Activated CD8-positive, alpha-beta T cell treated with anti-CD3 and anti-CD28 coated beads for 36 hours (primary cell): ENCODE data around the gene DHX35. TPM values are rescaled to one million over a fixed set of nuclear protein-coding genes. Genes with fewer than 3 reads are reported as not detected.

Experiments
- ATAC-seq: fragments of 200-7000 bp; cut with Tn5 transposase; one replicate; pipeline ENCODE4 v1.10.0; 2021; ENCODE audit warnings: mild to moderate bottlenecking, moderate library complexity
- CTCF ChIA-PET: fragments of 350-600 bp; sonication (Branson Sonifier 250); formaldehyde crosslinking; loops from one replicate; lab custom pipeline; 2021; ENCODE audit warnings: antibody characterized with exemption; lab: Charles Lee
- POLR2A ChIA-PET: fragments of 350-600 bp; sonication (Branson Sonifier 250); formaldehyde crosslinking; loops from one replicate; lab custom pipeline; 2021; ENCODE audit warnings: antibody characterized with exemption; lab: Charles Lee
- DNase-seq: peaks from one replicate; pipeline ENCODE4 v3.0.0-alpha.2; 2020
- H3K27ac Mint-ChIP-seq: one replicate; pipeline ENCODE4 v1.8.0; 2021; ENCODE audit warnings: mild to moderate bottlenecking, mixed read lengths
- H3K27me3 Mint-ChIP-seq: one replicate; pipeline ENCODE4 v1.8.0; 2021; ENCODE audit warnings: mixed read lengths
- H3K36me3 Mint-ChIP-seq: one replicate; pipeline ENCODE4 v1.8.0; 2021; ENCODE audit warnings: low read depth, mixed read lengths
- H3K4me1 Mint-ChIP-seq: one replicate; pipeline ENCODE4 v1.8.0; 2021; ENCODE audit warnings: low read depth, mixed read lengths
- H3K4me3 Mint-ChIP-seq: one replicate; pipeline ENCODE4 v1.8.0; 2021; ENCODE audit warnings: mild to moderate bottlenecking, moderate library complexity, mixed read lengths
- H3K9me3 Mint-ChIP-seq: one replicate; pipeline ENCODE4 v1.8.0; 2021; ENCODE audit warnings: mixed read lengths
- intact Hi-C: fragments of 100-400 bp; cut with micrococcal nuclease; formaldehyde crosslinking; loops from one replicate; pipeline ENCODE4 v1.10.0; 2022
- total RNA-seq, 2 experiments: library from RNA; stranded (reverse); gene quantifications; one replicate each; pipeline ENCODE4 v1.2.3, GENCODE V29; 2021
- TF ChIP-seq, protein P1 (sequence below): fragments of 200-600 bp; IDR thresholded peaks from one replicate; pipeline ENCODE4 v1.8.0; 2022; ENCODE audit warnings: antibody characterized with exemption, mild to moderate bottlenecking

The DHX35 gene
- total RNA-seq, 2 experiments from 2014 or later = 12.2 to 12.6 TPM

GRCh38 chr20:38937978-38938473, 24.1 kb upstream of the DHX35 start:
- ATAC-seq = no peak
- Mint-ChIP-seq H3K27me3 (no peaks in the 10 kb centered on the region), H3K9me3 (no peaks in the 10 kb centered on the region), H3K4me1 (no peaks in the 10 kb centered on the region), H3K4me3 (no peak overlapping the region), H3K36me3 (peaks cover 26% of the 10 kb centered on the region), H3K27ac (no peak overlapping the region)
- no peak for DNase-seq
- TF ChIP-seq, protein P1, sequence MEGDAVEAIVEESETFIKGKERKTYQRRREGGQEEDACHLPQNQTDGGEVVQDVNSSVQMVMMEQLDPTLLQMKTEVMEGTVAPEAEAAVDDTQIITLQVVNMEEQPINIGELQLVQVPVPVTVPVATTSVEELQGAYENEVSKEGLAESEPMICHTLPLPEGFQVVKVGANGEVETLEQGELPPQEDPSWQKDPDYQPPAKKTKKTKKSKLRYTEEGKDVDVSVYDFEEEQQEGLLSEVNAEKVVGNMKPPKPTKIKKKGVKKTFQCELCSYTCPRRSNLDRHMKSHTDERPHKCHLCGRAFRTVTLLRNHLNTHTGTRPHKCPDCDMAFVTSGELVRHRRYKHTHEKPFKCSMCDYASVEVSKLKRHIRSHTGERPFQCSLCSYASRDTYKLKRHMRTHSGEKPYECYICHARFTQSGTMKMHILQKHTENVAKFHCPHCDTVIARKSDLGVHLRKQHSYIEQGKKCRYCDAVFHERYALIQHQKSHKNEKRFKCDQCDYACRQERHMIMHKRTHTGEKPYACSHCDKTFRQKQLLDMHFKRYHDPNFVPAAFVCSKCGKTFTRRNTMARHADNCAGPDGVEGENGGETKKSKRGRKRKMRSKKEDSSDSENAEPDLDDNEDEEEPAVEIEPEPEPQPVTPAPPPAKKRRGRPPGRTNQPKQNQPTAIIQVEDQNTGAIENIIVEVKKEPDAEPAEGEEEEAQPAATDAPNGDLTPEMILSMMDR = no peak
- ChIA-PET CTCF (interaction anchor here (1.2 kb wide), 1 partner anchor 111 kb away, joined by 3 read pairs; no protein-coding TSS in a partner anchor), POLR2A (interaction anchor here (1.5 kb wide), 1 partner anchor 10 kb away, joined by 4 read pairs; no protein-coding TSS in a partner anchor)
- intact Hi-C loops = no loop called here

- no peak for DNase-seq
- Mint-ChIP-seq H3K27me3 (no peaks in the 10 kb centered on the region), H3K4me3 (no peak overlapping the region), H3K27ac (no peak overlapping the region), H3K9me3 (no peaks in the 10 kb centered on the region), H3K4me1 (no peaks in the 10 kb centered on the region), H3K36me3 (peaks cover 30% of the 10 kb centered on the region)
- no peak for ATAC-seq
- CTCF ChIA-PET = no interaction called here
- TF ChIP-seq, protein P1 = no peak
- intact Hi-C loops = no loop called here
- POLR2A ChIA-PET = no interaction called here
These were observed 22.5 kb upstream of the DHX35 start for GRCh38 chr20:38939686-38940085.

DNA sequence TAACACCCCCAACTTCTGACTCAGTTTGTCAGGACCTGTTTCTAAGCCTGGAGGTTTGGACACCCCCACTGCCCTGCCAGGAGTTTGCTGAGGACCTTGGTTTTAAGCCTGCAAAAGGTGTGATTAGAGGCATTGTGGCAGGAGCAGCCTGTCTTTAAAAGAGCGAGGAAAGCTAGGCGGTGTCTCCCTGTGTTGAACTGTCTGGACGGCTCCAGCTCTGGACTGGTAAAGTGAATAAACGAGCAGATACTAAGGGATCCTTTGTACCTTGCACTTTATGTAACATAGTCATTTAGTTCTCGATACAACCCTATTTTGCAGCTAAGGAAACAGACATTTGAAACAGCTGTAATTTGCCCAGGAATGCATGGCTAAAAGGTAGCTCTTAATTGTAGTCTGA, 21.5 kb upstream of the DHX35 start:
- H3K4me1 Mint-ChIP-seq = no peaks in the 10 kb centered on the region
- TF ChIP-seq, protein P1 = no peak
- H3K4me3 Mint-ChIP-seq = no peak overlapping the region
- CTCF ChIA-PET = interaction anchor here (0.7 to 1.9 kb wide), 3 partner anchors 21 to 308 kb away, joined by 3 to 5 read pairs (median 5); no protein-coding TSS in a partner anchor
- POLR2A ChIA-PET = no interaction called here
- ATAC-seq (no peak), DNase-seq (no peak)
- intact Hi-C loops = no loop called here
- peaks cover 34% of the 10 kb centered on the region for H3K36me3 Mint-ChIP-seq
- no peaks in the 10 kb centered on the region for H3K27me3 Mint-ChIP-seq
- no peaks in the 10 kb centered on the region for H3K9me3 Mint-ChIP-seq
- H3K27ac Mint-ChIP-seq = no peak overlapping the region

GRCh38 chr20:38941726-38942389, 20.3 kb upstream of the DHX35 start:
- Mint-ChIP-seq H3K36me3 (peaks cover 39% of the 10 kb centered on the region), H3K27ac (no peak overlapping the region), H3K4me1 (no peaks in the 10 kb centered on the region), H3K27me3 (no peaks in the 10 kb centered on the region), H3K9me3 (no peaks in the 10 kb centered on the region), H3K4me3 (no peak overlapping the region)
- ChIA-PET CTCF (interaction anchor here (1.2 to 1.9 kb wide), 3 partner anchors 19 to 309 kb away, joined by 4 to 5 read pairs (median 5); no protein-coding TSS in a partner anchor), POLR2A (interaction anchor here (0.6 to 0.7 kb wide), 3 partner anchors 10 to 34 kb away, joined by 3 read pairs; no protein-coding TSS in a partner anchor)
- TF ChIP-seq, protein P1 = no peak
- ATAC-seq (no peak), DNase-seq (no peak)
- intact Hi-C loops = no loop called here

GRCh38 chr20:38945012-38945411, 17.1 kb upstream of the DHX35 start:
- TF ChIP-seq, protein P1 = no peak
- no peak overlapping the region for H3K4me3 Mint-ChIP-seq
- DNase-seq (no peak), ATAC-seq (no peak)
- intact Hi-C loops = no loop called here
- peaks cover 49% of the 10 kb centered on the region for H3K36me3 Mint-ChIP-seq
- ChIA-PET CTCF (no interaction called here), POLR2A (interaction anchor here (1.7 kb wide), 1 partner anchor 17 kb away, joined by 5 read pairs; the partner anchor contains the start of gene DHX35)
- no peaks in the 10 kb centered on the region for H3K4me1 Mint-ChIP-seq
- no peaks in the 10 kb centered on the region for H3K9me3 Mint-ChIP-seq
- H3K27me3 Mint-ChIP-seq = no peaks in the 10 kb centered on the region
- no peak overlapping the region for H3K27ac Mint-ChIP-seq
